ENCODE results near the gene UQCC5. TPM values are rescaled to one million over a fixed set of nuclear protein-coding genes. Genes with fewer than 3 reads are reported as not detected.

Gene UQCC5
- total RNA-seq, 1 donor from 2014 or later = 65.8 TPM

DNA sequence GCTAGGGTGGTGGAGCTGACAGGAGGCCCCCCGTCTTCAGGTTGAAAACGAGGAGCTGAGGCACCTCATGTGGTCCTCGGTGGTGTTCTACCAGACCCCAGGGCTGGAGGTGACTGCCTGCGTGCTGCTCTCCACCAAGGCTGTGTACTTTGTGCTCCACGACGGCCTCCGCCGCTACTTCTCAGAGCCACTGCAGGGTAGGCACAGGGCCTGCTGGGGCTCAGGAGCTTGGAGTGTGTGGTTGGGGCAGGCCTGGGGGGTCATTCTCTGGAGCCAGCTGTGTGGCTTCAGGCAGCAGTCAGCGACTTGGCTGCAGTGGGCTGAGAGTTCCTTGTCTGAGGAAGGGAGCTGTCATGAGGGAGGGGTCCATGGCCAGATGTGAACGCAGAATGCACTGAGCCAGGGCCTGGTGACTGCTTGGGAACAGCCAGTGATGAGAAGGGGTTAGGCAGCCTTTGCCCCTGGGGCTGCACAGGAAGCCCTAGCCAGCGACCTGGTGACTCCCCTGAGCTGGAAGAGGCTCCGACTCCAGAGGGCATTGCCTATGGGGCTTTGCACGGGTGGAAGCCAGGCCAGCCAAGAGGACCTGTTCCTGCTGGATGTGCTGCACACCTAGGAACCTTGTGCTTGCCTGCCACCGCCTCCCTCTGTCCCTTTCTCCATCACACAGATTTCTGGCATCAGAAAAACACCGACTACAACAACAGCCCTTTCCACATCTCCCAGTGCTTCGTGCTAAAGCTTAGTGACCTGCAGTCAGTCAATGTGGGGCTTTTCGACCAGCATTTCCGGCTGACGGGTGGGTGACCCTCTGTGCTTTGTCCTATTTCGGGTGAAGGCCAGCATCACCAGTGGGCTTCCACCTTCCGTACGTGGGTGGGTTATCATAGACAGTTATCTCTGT lies 46.1 kb upstream of the UQCC5 start:
- peaks cover 75% of the 10 kb centered on the region for H3K4me1 ChIP-seq
- no peaks in the 10 kb centered on the region for H3K9me3 ChIP-seq (replicated peaks)
- peak overlapping the region; percentile 82 for H3K27ac ChIP-seq (replicated peaks)
- H3K4me3 ChIP-seq = peak overlapping the region; percentile 2
- DNase-seq = no peak
- TF ChIP-seq, protein P1, sequence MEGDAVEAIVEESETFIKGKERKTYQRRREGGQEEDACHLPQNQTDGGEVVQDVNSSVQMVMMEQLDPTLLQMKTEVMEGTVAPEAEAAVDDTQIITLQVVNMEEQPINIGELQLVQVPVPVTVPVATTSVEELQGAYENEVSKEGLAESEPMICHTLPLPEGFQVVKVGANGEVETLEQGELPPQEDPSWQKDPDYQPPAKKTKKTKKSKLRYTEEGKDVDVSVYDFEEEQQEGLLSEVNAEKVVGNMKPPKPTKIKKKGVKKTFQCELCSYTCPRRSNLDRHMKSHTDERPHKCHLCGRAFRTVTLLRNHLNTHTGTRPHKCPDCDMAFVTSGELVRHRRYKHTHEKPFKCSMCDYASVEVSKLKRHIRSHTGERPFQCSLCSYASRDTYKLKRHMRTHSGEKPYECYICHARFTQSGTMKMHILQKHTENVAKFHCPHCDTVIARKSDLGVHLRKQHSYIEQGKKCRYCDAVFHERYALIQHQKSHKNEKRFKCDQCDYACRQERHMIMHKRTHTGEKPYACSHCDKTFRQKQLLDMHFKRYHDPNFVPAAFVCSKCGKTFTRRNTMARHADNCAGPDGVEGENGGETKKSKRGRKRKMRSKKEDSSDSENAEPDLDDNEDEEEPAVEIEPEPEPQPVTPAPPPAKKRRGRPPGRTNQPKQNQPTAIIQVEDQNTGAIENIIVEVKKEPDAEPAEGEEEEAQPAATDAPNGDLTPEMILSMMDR (IDR thresholded peaks at IDR 0.05; ENCODE audit: borderline replicate concordance) = no peak
- intact Hi-C loops (cut with micrococcal nuclease) = no loop called here
- H3K27me3 ChIP-seq (ENCODE audit: low read depth) = no peaks in the 10 kb centered on the region
- peaks cover 83% of the 10 kb centered on the region for H3K36me3 ChIP-seq

DNA sequence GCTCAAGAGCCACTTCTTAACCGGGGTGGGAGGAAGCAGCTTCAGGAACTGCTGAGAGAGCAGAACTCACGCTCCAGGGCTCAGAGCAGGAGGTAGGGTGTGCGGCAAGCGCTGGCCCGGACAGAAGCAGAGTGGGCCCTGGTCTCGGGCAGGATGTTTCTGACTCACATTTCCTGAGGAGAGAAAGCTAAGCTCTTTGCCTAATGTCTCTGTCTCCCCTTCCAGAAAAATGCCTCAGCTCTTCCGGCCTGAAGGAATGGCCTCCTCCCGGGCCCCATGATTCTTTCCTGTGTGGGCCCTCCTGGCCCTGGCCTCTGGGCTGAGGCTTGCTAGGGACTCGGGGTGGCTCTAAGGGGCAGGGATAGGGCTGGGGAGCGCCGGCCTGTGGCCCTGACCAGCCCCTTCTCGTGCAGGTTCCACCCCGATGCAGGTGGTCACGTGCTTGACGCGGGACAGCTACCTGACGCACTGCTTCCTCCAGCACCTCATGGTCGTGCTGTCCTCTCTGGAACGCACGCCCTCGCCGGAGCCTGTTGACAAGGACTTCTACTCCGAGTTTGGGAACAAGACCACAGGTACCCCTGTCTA lies 45.4 kb upstream of the UQCC5 start:
- Histone ChIP-seq H3K27me3 (ENCODE audit: low read depth) (no peaks in the 10 kb centered on the region), H3K9me3 (replicated peaks) (no peaks in the 10 kb centered on the region), H3K4me1 (peaks cover 78% of the 10 kb centered on the region), H3K4me3 (peak overlapping the region; percentile 2), H3K36me3 (peaks cover 76% of the 10 kb centered on the region), H3K27ac (replicated peaks) (peak overlapping the region; percentile 82)
- intact Hi-C loops (cut with micrococcal nuclease) = no loop called here
- DNase-seq = peak; percentile 50
- TF ChIP-seq, protein P1 (IDR thresholded peaks at IDR 0.05; ENCODE audit: borderline replicate concordance) = no peak

DNA sequence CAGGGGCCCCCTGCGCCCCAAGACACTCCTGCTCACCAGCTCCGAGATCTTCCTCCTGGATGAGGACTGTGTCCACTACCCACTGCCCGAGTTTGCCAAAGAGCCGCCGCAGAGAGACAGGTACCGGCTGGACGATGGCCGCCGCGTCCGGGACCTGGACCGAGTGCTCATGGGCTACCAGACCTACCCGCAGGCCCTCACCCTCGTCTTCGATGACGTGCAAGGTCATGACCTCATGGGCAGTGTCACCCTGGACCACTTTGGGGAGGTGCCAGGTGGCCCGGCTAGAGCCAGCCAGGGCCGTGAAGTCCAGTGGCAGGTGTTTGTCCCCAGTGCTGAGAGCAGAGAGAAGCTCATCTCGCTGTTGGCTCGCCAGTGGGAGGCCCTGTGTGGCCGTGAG lies 44.3 kb upstream of the UQCC5 start:
- Histone ChIP-seq H3K27ac (replicated peaks) (peak overlapping the region; percentile 82), H3K27me3 (ENCODE audit: low read depth) (no peaks in the 10 kb centered on the region), H3K4me3 (no peak overlapping the region), H3K9me3 (replicated peaks) (no peaks in the 10 kb centered on the region), H3K36me3 (peaks cover 66% of the 10 kb centered on the region), H3K4me1 (peaks cover 84% of the 10 kb centered on the region)
- TF ChIP-seq, protein P1 (IDR thresholded peaks at IDR 0.05; ENCODE audit: borderline replicate concordance) = no peak
- intact Hi-C loops (cut with micrococcal nuclease) = no loop called here
- DNase-seq = no peak

DNA sequence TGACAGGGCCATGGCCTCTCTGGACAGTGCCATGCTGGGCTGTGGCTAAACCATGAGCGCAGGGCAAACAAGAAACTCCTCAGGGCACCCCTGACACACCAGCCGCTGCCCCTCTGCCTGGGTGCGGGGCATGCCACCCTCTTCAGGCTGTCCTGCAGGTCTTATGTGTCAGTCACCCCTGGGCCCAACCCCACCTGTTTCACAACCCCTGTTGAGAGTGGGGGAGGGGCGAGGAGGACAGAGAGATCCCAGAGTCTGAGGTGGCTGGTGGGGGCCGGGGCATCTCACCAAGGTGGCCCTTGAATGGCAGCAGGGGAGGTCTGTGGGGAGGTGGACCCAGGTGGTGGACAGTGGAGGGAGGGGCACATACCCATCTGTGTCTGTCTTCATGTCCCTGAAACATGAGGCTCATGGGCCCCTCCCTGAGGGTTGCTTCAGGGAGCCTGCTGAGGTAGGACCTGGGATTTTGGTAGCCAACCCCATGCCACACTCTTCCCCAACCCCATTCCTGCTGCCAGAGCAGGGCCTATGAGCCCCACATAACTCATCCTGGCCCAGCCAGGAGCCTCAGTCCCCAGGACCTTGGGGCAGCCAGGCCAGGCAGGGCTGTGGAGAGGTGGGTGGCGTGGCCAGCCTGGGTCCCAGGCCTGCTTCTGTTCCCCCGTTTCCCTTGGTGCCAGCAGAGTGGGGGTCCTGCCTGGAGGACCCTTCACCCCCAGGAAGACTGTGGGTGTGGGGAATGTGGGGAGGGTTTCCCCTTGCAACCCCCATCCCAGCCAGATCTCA lies 43.0 kb upstream of the UQCC5 start:
- peaks cover 80% of the 10 kb centered on the region for H3K4me1 ChIP-seq
- no peak for DNase-seq
- H3K4me3 ChIP-seq = no peak overlapping the region
- H3K9me3 ChIP-seq (replicated peaks) = no peaks in the 10 kb centered on the region
- no peak overlapping the region for H3K27ac ChIP-seq (replicated peaks)
- intact Hi-C loops (cut with micrococcal nuclease) = no loop called here
- no peaks in the 10 kb centered on the region for H3K27me3 ChIP-seq (ENCODE audit: low read depth)
- peaks cover 52% of the 10 kb centered on the region for H3K36me3 ChIP-seq
- TF ChIP-seq, protein P1 (IDR thresholded peaks at IDR 0.05; ENCODE audit: borderline replicate concordance) = no peak

DNA sequence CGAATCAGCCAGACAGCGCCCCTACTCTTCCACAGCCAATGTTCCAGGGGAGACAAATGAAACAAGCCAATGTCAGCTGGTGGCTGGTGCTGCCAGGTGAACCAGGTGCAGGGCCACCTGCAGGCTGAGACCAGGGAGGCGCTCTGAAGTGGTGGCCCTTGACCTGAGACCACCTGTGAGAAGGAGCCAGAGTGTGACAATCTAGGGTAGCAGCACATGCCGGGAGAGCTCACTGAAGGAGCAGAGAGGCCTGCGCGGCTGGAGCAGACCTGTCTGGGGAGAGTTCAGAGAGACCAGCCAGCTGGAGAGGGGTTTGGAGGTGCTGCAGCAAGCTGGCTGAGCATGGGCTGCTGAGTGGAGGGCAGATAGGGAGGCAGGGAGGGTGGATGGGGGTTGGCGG lies 42.0 kb upstream of the UQCC5 start:
- Histone ChIP-seq H3K36me3 (peaks cover 42% of the 10 kb centered on the region), H3K4me3 (peak overlapping the region; percentile 66), H3K27ac (replicated peaks) (peak overlapping the region; percentile 81), H3K27me3 (ENCODE audit: low read depth) (no peaks in the 10 kb centered on the region), H3K9me3 (replicated peaks) (no peaks in the 10 kb centered on the region), H3K4me1 (peaks cover 71% of the 10 kb centered on the region)
- intact Hi-C loops (cut with micrococcal nuclease) = no loop called here
- TF ChIP-seq, protein P1 (IDR thresholded peaks at IDR 0.05; ENCODE audit: borderline replicate concordance) = no peak
- no peak for DNase-seq

Measured in left ventricle myocardium inferior (tissue), 1 donor.